Measurements from ENCODE around the gene C7orf57. TPM values are rescaled to one million over a fixed set of nuclear protein-coding genes. Genes with fewer than 3 reads are reported as not detected.

The C7orf57 gene
- total RNA-seq, 1 experiment from 2014 or later = 3.8 TPM

DNA sequence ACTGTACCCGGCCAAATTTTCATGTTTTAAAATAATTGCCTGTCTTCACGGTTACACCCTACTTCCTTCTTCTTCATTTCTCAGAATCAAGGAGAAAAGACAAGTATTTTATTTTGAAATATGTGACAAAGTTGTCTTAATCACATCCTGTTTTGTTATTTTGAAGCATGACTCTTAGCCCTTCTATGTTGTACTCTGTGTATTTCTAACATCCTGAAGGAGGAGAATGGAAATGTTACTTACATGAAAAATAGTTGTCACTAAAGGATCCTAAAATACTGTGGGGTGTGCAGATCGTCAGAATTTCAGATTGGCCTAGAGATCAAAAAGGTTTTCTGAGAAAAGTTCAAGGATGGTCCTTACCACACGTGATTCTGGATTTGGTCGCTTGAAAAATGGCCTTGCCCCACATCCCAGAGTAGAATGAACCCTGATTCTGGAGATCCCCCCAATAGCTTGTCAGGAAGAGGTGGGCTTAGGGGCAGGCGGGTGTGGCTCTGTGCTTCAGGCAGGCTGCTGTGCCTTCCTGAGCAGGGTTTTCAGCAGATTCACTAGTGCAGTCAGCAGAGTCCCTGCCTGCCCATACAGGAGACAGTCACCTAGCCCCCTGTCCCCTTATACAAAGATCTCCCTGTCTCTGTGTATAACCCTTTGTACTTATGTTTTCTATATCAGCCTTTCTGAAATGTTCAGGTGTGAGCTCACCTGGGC is 62.3 kb downstream of the C7orf57 start:
- peak overlapping the region; percentile 50 for H3K27ac ChIP-seq

DNA sequence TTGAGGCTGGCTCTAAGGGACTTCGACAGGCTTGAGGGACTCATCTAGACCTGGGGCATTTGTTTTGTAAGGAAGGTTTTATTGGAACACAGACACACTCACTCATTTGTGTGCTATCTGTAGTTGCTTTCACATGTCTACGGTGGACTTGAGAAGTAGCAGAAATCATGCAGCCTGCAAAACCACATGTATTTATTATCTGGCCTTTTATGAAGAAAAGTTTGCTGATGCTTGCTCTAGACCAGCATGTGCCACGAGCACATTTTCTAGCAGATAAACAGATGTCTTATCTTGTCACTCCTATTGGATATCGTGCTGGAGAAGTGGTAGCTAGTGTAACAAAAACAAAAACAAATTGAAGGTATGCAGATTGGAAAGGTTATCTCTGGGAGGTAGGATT is 63.5 kb downstream of the C7orf57 start:
- H3K9me3 ChIP-seq (replicated peaks) = no peaks in the 10 kb centered on the region
- H3K27me3 ChIP-seq (replicated peaks) = no peaks in the 10 kb centered on the region
- DNase-seq (ENCODE audit: low read depth in 1 of 2, low spot score in 2 of 2) = no peak
- no peak overlapping the region for H3K4me3 ChIP-seq
- peaks cover 97% of the 10 kb centered on the region for H3K36me3 ChIP-seq
- no peak overlapping the region for H3K27ac ChIP-seq
- peaks cover 43% of the 10 kb centered on the region for H3K4me1 ChIP-seq (replicated peaks)

More for the DNA sequence above, 62.3 kb downstream of the C7orf57 start:
- Histone ChIP-seq H3K27me3 (replicated peaks) (no peaks in the 10 kb centered on the region), H3K4me3 (no peak overlapping the region), H3K9me3 (replicated peaks) (no peaks in the 10 kb centered on the region), H3K4me1 (replicated peaks) (peaks cover 55% of the 10 kb centered on the region), H3K36me3 (peaks cover 97% of the 10 kb centered on the region)
- no peak for DNase-seq (ENCODE audit: low read depth in 1 of 2, low spot score in 2 of 2)

DNA sequence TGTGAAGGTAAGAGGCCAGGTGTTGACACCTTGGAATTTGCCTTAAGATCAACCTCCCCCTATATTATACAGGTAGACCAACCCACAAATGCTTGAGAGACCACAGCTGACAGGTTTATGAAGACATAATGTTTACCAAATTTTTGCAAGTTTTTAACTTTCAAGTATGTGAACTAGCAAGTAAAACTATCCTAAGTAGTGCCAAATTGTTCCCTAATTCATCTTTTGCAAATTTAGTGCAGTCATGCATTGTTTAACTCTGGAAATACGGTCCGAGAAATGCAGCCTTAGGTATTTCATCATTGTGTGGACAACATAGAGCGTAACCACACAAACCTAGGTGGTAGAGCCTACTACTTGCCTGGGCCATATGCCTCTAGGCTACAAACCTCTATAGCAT is 64.4 kb downstream of the C7orf57 start:
- Histone ChIP-seq H3K36me3 (peaks cover 97% of the 10 kb centered on the region), H3K9me3 (replicated peaks) (no peaks in the 10 kb centered on the region), H3K4me3 (no peak overlapping the region), H3K27me3 (replicated peaks) (no peaks in the 10 kb centered on the region), H3K4me1 (replicated peaks) (peaks cover 34% of the 10 kb centered on the region), H3K27ac (no peak overlapping the region)
- no peak for DNase-seq (ENCODE audit: low read depth in 1 of 2, low spot score in 2 of 2)

DNA sequence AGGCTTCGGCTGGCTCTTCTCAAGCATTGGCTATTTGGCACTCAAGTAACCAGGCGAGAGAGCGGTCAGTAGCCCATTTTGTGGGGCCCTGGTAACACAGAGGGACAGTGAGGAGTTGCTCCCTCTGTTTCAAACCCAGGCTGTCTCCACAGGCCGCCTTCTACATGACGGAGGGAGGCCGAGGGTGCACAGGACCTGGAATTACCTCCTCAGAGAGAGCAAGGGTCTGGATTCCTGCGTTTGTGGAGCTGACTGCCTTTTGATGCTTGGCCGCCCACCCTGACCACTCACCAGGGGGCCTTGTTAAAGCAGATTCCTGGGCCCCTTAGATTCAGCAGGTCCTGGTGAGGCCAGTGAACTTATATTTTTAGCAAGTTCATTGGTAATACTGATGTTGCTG is 66.0 kb downstream of the C7orf57 start:
- no peak for DNase-seq (ENCODE audit: low read depth in 1 of 2, low spot score in 2 of 2)
- no peaks in the 10 kb centered on the region for H3K9me3 ChIP-seq (replicated peaks)
- no peak overlapping the region for H3K27ac ChIP-seq
- peaks cover 99% of the 10 kb centered on the region for H3K36me3 ChIP-seq
- peaks cover 18% of the 10 kb centered on the region for H3K4me1 ChIP-seq (replicated peaks)
- H3K27me3 ChIP-seq (replicated peaks) = no peaks in the 10 kb centered on the region
- H3K4me3 ChIP-seq = no peak overlapping the region

DNA sequence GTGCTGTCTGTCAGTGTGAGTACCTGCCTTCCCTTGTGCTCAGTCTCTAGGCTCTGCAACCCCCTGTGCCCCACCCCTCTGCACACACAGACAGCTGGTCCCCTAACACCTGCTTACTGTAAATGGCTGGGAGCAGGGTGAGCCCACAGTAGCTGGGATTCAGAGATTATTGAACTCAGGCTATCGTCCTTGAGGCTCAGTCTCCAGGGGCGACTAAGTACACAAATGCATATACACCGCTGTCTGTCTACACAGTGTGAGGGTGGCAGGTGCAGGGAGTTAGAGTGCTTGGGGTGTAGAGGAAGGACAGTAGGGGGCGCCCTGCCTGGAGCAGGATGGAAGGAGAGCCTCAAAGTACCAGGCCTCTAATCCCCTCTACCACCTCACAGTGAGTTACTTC is 66.6 kb downstream of the C7orf57 start:
- Histone ChIP-seq H3K27me3 (replicated peaks) (no peaks in the 10 kb centered on the region), H3K4me3 (no peak overlapping the region), H3K27ac (no peak overlapping the region), H3K36me3 (peaks cover 99% of the 10 kb centered on the region), H3K9me3 (replicated peaks) (no peaks in the 10 kb centered on the region), H3K4me1 (replicated peaks) (peaks cover 12% of the 10 kb centered on the region)
- no peak for DNase-seq (ENCODE audit: low read depth in 1 of 2, low spot score in 2 of 2)

DNA sequence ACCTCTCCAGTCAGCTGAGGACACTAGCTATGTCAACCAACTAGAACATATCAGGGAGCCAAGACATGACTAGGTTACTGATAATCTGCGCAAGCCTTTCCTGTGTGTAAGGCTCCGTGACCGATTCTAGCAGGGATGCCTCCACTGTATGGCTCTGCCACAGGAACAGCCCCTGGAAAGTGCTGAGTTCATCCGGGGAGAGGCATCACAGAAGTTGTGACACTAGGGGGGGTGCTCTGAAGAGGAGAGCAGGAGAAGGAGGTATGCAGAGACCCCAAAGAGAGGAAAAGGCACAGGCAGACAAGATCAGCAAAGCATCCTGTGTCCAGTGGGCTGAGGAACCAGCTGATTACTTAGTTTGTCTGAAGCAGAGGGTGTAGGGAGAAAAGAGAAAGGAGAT is 67.2 kb downstream of the C7orf57 start:
- Histone ChIP-seq H3K4me1 (replicated peaks) (peaks cover 6% of the 10 kb centered on the region), H3K27ac (no peak overlapping the region), H3K27me3 (replicated peaks) (no peaks in the 10 kb centered on the region), H3K4me3 (no peak overlapping the region), H3K9me3 (replicated peaks) (no peaks in the 10 kb centered on the region), H3K36me3 (peaks cover 99% of the 10 kb centered on the region)
- no peak for DNase-seq (ENCODE audit: low read depth in 1 of 2, low spot score in 2 of 2)

DNA sequence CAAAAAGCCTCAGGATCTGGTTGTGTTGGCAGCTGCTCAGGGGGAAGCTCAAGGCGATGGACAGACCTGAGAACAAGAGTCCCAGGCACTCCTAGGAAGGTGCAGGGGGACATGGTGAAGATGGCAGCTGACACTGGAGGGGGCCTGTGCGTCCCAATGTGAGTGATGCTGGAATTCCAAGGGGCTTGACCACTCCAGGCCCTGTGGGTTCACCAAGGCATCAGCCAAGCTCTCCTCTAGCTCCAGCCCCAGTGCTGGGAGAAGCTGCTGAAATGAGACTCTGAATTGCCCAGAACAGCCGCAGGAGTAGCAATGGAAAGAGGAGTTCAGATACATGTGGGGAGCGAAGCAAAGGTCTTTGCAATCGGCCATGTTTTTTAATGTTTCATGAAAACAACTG is 69.7 kb downstream of the C7orf57 start:
- Histone ChIP-seq H3K27me3 (replicated peaks) (no peaks in the 10 kb centered on the region), H3K4me3 (no peak overlapping the region), H3K36me3 (peaks cover 98% of the 10 kb centered on the region), H3K27ac (no peak overlapping the region), H3K4me1 (replicated peaks) (no peaks in the 10 kb centered on the region), H3K9me3 (replicated peaks) (no peaks in the 10 kb centered on the region)
- DNase-seq (ENCODE audit: low read depth in 1 of 2, low spot score in 2 of 2) = no peak

DNA sequence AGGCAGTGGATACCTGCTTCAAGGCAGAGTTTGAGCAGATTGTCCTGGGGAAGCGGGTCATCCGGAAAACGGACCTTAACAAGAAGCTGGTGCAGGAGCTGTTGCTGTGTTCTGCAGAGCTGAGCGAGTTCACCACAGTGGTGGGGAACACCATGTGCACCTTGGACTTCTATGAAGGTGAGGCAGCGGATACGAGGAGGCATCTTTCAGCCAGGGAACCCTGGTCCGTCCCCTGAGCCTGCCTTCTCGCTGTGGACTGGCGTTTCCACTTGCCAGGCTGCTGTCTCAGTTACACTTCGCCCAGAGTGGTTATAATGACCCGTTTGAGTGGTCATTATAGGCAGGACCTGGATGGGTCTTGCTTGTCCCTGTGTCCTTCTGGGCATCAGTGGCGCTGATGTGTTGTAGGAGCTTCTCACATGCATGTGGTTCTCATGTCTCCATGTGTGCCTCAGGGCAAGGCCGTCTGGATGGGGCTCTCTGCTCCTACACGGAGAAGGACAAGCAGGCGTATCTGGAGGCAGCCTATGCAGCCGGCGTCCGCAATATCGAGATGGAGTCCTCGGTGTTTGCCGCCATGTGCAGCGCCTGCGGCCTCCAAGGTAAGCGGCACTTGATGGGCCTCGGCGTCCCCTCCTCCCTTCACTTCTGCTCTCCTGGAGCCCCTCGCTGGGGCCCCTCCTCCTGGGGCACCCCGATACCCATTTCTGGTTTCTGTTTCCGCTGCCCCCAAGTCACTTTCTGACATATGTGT is 71.7 kb downstream of the C7orf57 start:
- Histone ChIP-seq H3K9me3 (replicated peaks) (no peaks in the 10 kb centered on the region), H3K4me1 (replicated peaks) (no peaks in the 10 kb centered on the region), H3K27ac (no peak overlapping the region), H3K36me3 (peaks cover 79% of the 10 kb centered on the region), H3K27me3 (replicated peaks) (no peaks in the 10 kb centered on the region), H3K4me3 (no peak overlapping the region)
- no peak for DNase-seq (ENCODE audit: low read depth in 1 of 2, low spot score in 2 of 2)

DNA sequence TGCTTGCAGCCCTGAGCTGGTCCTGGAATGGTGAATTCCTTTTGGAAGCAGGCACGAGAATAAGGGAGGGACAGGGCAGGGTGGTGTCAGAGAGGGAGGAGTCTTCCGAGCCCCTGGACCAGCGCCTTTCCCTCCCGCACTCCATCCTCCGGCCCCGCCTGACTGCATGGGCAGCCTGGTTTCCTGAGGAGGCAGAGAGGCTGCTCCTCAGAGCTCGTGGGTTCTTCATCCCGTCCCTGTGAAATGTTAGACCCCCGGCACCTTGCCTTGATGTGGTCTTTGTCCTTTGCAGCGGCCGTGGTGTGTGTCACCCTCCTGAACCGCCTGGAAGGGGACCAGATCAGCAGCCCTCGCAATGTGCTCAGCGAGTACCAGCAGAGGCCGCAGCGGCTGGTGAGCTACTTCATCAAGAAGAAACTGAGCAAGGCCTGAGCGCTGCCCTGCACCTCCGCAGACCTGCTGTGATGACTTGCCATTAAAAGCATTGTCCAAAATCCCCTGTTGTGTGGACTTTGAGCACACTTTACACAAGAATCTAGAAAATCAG is 72.7 kb downstream of the C7orf57 start:
- Histone ChIP-seq H3K36me3 (peaks cover 70% of the 10 kb centered on the region), H3K9me3 (replicated peaks) (no peaks in the 10 kb centered on the region), H3K27me3 (replicated peaks) (no peaks in the 10 kb centered on the region), H3K4me1 (replicated peaks) (peaks cover 8% of the 10 kb centered on the region), H3K4me3 (no peak overlapping the region), H3K27ac (no peak overlapping the region)
- no peak for DNase-seq (ENCODE audit: low read depth in 1 of 2, low spot score in 2 of 2)

DNA sequence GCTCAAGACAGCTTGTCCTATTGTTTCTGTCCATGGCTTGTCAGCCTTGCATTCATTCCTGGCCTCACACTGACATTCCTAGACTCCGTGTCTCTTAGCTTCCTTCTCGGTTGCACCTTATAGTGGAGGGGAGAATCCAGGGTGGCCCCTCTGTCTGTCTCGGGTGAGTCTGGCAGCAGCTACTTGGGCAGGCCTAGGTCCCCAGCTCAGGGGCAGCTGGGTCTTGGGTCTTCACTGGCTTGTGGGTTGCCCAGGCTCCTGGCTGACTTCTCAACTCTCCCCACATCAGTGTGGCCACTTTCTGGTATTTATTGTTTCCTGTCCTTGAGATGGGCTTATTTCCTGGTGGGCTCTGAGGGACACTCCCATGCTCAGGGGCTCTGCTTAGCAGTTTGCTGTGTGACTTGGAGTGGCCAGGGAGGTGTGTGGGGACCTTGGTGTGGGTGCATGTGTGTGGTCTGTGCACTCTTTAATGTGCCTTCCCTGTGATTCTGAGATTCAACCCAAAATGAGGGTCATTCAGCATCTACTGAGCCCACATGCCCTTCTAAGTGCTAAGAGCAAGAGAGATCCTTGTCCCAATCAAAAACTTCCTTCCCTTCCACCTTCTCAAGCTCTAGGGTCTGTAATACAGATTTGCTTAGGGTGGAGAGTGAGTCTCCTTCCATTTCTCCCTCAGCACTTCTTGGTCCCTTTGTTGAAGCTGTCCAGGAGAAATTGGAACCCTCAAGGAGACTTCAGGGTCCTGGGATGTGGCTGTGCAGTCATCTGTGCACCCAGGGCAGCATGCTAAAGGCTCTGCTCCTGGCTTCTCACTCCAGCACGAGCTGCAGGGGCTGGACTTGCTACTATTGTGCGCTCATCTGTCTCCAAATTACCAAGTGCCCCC is 73.9 kb downstream of the C7orf57 start:
- Histone ChIP-seq H3K4me3 (no peak overlapping the region), H3K9me3 (replicated peaks) (no peaks in the 10 kb centered on the region), H3K4me1 (replicated peaks) (peaks cover 9% of the 10 kb centered on the region), H3K27me3 (replicated peaks) (no peaks in the 10 kb centered on the region), H3K36me3 (peaks cover 58% of the 10 kb centered on the region), H3K27ac (no peak overlapping the region)
- DNase-seq (ENCODE audit: low read depth in 1 of 2, low spot score in 2 of 2) = no peak

DNA sequence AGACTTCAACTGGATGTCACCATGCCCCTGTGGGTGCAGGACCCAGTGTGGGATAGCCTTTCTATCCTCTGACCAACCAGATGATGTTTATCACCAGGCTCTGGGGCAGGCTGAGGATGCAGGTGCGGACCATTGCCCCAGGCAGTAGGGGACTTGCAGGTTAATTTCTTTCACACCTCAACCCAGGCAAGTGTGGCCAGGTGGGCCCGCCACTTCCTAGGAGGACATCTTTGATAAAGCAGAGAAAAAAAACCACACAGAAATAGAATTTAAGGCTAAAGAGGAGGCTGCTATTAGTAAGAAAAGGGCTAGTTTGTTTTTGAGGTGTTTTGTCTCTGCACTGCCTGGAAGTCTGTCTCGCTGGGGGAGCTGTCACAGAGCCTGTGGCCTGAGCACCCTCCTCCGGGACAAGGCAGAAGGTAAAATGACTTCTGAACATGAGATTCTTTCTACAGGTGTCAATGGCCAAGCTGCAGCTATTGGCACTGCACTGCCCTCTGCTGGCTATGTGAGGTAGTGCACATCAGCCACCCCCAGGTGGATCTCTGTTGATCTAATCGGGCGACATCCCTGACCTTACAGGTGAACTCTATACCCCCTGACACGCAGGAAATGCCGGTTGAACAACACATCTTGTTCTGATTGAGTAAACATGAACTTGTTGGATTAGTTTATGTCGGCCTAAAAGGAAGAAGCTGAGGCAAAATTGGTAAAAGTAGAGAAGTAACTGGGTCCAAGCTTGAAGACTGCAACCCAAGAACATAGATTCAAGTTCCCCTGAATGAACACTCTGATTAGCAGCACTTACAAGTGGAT is 74.7 kb downstream of the C7orf57 start:
- peaks cover 9% of the 10 kb centered on the region for H3K4me1 ChIP-seq (replicated peaks)
- H3K27me3 ChIP-seq (replicated peaks) = no peaks in the 10 kb centered on the region
- H3K36me3 ChIP-seq = peaks cover 49% of the 10 kb centered on the region
- no peaks in the 10 kb centered on the region for H3K9me3 ChIP-seq (replicated peaks)
- H3K27ac ChIP-seq = no peak overlapping the region
- DNase-seq (ENCODE audit: low read depth in 1 of 2, low spot score in 2 of 2) = peak; percentile 59 to 66
- no peak overlapping the region for H3K4me3 ChIP-seq

DNA sequence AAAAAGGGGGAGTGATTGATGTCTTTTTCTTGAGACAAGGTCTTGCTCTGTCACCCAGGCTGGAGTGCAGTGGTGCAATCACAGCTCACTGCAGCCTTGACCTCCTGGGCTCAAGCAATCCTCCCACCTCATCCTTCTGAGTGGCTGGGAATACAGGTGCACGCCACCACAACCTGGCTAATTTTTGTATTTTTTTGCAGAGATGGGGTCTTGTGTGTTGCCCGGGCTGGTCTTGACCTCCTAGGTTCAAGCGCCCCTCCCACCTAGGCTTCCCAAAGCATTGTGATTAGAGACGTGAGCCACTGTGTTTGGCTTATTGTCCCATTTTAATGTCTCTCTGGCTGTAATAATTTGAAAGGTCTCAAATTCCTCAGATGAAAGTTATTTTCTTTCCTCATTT is 75.5 kb downstream of the C7orf57 start:
- DNase-seq (ENCODE audit: low read depth in 1 of 2, low spot score in 2 of 2) = no peak
- H3K27ac ChIP-seq = no peak overlapping the region
- H3K4me1 ChIP-seq (replicated peaks) = peaks cover 9% of the 10 kb centered on the region
- H3K36me3 ChIP-seq = peaks cover 41% of the 10 kb centered on the region
- H3K27me3 ChIP-seq (replicated peaks) = no peaks in the 10 kb centered on the region
- H3K4me3 ChIP-seq = no peak overlapping the region
- H3K9me3 ChIP-seq (replicated peaks) = no peaks in the 10 kb centered on the region

All from SJSA1 (cell line).